HL-60 (cell line): ENCODE data around the gene MBLAC1.

Experiments used
- DNase-seq, 2 experiments: peaks; one replicate each; pipeline ENCODE4 v3.0.0-alpha.2; 2010 to 2020; ENCODE audit warnings: low read depth in 1 of 2, low spot score in 1 of 2
- H3K27ac ChIP-seq: fragments of 250-450 bp; sonication (Bioruptor Pico); replicated peaks from 2 replicates; pipeline ENCODE4 v1.5.1; 2020; ENCODE audit warnings: mild to moderate bottlenecking, moderate library complexity
- H3K27me3 ChIP-seq: fragments of 250-450 bp; sonication (Bioruptor Pico); 2 replicates; pipeline ENCODE4 v1.5.1; 2021; ENCODE audit warnings: mild to moderate bottlenecking, moderate library complexity; ENCODE audit not compliant: insufficient read depth, poor library complexity, severe bottlenecking
- H3K4me3 ChIP-seq: replicated peaks from 2 replicates; pipeline ENCODE4 v1.5.1; 2011; ENCODE audit warnings: mild to moderate bottlenecking, control low read depth, low read length; ENCODE audit not compliant: insufficient read depth
- CTCF ChIP-seq: IDR thresholded peaks from one replicate; pipeline ENCODE4 v1.5.1; 2011; ENCODE audit warnings: low read length, control low read depth, inconsistent platforms; ENCODE audit not compliant: insufficient read depth
- GABPA ChIP-seq: IDR thresholded peaks from 2 replicates; pipeline ENCODE4 v1.6.1; 2012; ENCODE audit warnings: low read depth
- POLR2AphosphoS5 ChIP-seq: IDR thresholded peaks from 2 replicates; pipeline ENCODE4 v1.6.1; 2012; ENCODE audit warnings: low read depth
- SPI1 ChIP-seq: IDR thresholded peaks from 2 replicates; pipeline ENCODE4 v1.6.1; 2012; ENCODE audit warnings: low read depth, mild to moderate bottlenecking, borderline replicate concordance
- TF ChIP-seq, protein P1 (sequence below): IDR thresholded peaks from 2 replicates; pipeline ENCODE4 v1.6.1; 2012; ENCODE audit warnings: low read depth; ENCODE audit not compliant: insufficient replicate concordance

MBLAC1 gene

DNA sequence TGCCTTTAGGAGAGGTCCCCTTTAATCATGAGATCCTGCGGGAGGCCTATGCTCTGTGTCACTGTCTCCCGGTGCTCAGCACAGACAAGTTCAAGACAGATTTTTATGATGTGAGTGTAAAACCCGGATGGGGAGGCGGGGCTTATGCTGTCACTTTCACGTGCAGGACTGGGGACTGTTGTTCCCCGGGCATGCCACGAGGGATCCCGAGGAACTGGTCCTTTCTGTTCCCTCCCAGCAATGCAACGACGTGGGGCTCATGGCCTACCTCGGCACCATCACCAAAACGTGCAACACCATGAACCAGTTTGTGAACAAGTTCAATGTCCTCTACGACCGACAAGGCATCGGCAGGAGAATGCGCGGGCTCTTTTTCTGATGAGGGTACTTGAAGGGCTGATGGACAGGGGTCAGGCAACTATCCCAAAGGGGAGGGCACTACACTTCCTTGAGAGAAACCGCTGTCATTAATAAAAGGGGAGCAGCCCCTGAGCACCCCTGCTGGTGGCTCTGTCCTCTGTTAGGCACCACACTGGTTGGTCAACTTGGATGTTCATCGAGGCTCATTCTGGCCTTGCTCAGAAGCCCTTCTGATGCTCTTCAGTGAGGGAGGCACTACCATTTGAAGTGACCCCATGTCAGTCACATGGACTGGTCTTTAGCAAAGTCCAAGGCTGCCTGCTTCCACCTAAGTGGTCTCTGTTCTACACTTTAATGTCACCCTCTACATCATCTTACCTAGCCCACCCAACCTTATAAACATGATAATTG is 35.2 kb upstream of the MBLAC1 start:
- H3K4me3 ChIP-seq: no peak overlapping the region
- TF ChIP-seq GABPA: no peak
- peak; percentile 93 for TF ChIP-seq POLR2AphosphoS5
- DNase-seq: peak; percentile 34 to 44
- H3K27ac ChIP-seq: no peak overlapping the region
- H3K27me3 ChIP-seq: no peaks in the 10 kb centered on the region

GRCh38 chr7:100093054-100093453 is 33.7 kb upstream of the MBLAC1 start:
- Histone ChIP-seq H3K27me3 (no peaks in the 10 kb centered on the region), H3K27ac (no peak overlapping the region), H3K4me3 (no peak overlapping the region)
- DNase-seq: peak in 1 of 2 experiments; percentile 39
- TF ChIP-seq GABPA (no peak), CTCF (no peak), SPI1 (no peak), POLR2AphosphoS5 (no peak)
- TF ChIP-seq, protein P1, sequence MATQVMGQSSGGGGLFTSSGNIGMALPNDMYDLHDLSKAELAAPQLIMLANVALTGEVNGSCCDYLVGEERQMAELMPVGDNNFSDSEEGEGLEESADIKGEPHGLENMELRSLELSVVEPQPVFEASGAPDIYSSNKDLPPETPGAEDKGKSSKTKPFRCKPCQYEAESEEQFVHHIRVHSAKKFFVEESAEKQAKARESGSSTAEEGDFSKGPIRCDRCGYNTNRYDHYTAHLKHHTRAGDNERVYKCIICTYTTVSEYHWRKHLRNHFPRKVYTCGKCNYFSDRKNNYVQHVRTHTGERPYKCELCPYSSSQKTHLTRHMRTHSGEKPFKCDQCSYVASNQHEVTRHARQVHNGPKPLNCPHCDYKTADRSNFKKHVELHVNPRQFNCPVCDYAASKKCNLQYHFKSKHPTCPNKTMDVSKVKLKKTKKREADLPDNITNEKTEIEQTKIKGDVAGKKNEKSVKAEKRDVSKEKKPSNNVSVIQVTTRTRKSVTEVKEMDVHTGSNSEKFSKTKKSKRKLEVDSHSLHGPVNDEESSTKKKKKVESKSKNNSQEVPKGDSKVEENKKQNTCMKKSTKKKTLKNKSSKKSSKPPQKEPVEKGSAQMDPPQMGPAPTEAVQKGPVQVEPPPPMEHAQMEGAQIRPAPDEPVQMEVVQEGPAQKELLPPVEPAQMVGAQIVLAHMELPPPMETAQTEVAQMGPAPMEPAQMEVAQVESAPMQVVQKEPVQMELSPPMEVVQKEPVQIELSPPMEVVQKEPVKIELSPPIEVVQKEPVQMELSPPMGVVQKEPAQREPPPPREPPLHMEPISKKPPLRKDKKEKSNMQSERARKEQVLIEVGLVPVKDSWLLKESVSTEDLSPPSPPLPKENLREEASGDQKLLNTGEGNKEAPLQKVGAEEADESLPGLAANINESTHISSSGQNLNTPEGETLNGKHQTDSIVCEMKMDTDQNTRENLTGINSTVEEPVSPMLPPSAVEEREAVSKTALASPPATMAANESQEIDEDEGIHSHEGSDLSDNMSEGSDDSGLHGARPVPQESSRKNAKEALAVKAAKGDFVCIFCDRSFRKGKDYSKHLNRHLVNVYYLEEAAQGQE: no peak

- TF ChIP-seq GABPA (no peak), SPI1 (no peak), POLR2AphosphoS5 (0 out of 2 replicates have a peak, but pooled peaks have one; percentile 8)
- TF ChIP-seq, protein P1: no peak
- Histone ChIP-seq H3K27ac (no peak overlapping the region), H3K27me3 (no peaks in the 10 kb centered on the region), H3K4me3 (no peak overlapping the region)
- peak in 1 of 2 experiments; percentile 46 for DNase-seq
Measured at GRCh38 chr7:100093498-100093897, 33.3 kb upstream of the MBLAC1 start.

DNA sequence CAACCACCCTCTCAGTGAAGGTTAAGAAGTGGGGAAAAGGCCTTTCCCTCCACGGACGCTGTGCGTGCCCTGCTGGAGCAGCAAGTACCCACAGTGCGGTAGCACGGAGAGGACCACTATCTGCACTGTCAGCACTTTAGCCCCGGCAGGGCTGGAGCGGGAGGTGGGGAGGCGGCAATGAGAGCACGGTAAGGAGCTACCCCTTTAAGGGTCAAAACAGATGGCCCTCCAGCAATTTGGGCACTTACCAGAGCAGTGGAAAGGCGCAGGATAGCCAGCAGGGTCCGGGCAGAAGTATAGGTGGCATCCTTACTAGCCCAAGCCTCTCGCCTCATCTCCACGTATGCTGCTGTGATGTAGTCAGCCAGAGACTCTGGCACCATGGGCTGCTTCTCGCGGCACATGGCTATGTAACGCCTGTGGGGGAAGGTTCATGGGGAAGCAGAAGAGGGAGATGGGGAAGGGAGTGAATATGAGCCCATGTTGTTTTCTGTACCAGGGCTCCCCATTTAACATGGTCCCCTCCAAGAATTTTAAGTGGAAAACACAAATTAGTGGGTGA is 32.8 kb upstream of the MBLAC1 start:
- TF ChIP-seq, protein P1: no peak
- TF ChIP-seq GABPA: no peak
- no peak for TF ChIP-seq SPI1
- TF ChIP-seq POLR2AphosphoS5: no peak; the same call in 1 of the 2 replicates
- TF ChIP-seq CTCF: no peak
- H3K27ac ChIP-seq: no peak overlapping the region
- no peak overlapping the region for H3K4me3 ChIP-seq
- H3K27me3 ChIP-seq: no peaks in the 10 kb centered on the region
- DNase-seq: peak in 1 of 2 experiments; percentile 43
